DND-41 (cell line): ENCODE data around the gene EPHA8.

Experiments
- ATAC-seq: fragments of 200-7000 bp; cut with Tn5 transposase; 3 replicates; pipeline ENCODE4 v1.9.1; 2021; ENCODE audit warnings: low read depth; ENCODE audit not compliant: insufficient read depth
- DNase-seq: peaks from one replicate; pipeline ENCODE4 v3.0.0-alpha.2; 2020
- H2AFZ ChIP-seq: 2 replicates; pipeline ENCODE4 v1.6.0; 2012; ENCODE audit warnings: low read depth, low read length
- H3K27ac ChIP-seq: 2 replicates; pipeline ENCODE4 v1.5.1; 2012; ENCODE audit warnings: low read length, inconsistent platforms
- H3K27me3 ChIP-seq: fragments of 200-600 bp; sonication (generic); 2 replicates; pipeline ENCODE4 v1.6.0; 2012; ENCODE audit warnings: low read length, mild to moderate bottlenecking, inconsistent platforms; ENCODE audit not compliant: insufficient read depth, poor library complexity
- H3K36me3 ChIP-seq: 2 replicates; pipeline ENCODE4 v1.5.1; 2012; ENCODE audit warnings: low read length, inconsistent platforms; ENCODE audit not compliant: insufficient read depth
- H3K4me1 ChIP-seq: 2 replicates; pipeline ENCODE4 v1.5.1; 2012; ENCODE audit warnings: mild to moderate bottlenecking, low read length; ENCODE audit not compliant: insufficient read depth
- H3K4me2 ChIP-seq: 2 replicates; pipeline ENCODE4 v1.6.0; 2012; ENCODE audit warnings: mild to moderate bottlenecking, moderate library complexity, low read length, inconsistent platforms; ENCODE audit not compliant: insufficient read depth
- H3K4me3 ChIP-seq, 2 experiments: fragments of 200-600 bp in 1 of 2; shearing (Covaris generic) in 1 of 2; 2 replicates each; pipeline ENCODE4 v1.5.1; 2012 to 2016; ENCODE audit warnings: inconsistent platforms in 2 of 2, low read length in 2 of 2, mild to moderate bottlenecking in 2 of 2, low read depth in 1 of 2, moderate library complexity in 1 of 2
- H3K79me2 ChIP-seq: 2 replicates; pipeline ENCODE4 v1.6.0; 2012; ENCODE audit warnings: low read length, inconsistent platforms; ENCODE audit not compliant: insufficient read depth
- H3K9ac ChIP-seq: 2 replicates; pipeline ENCODE4 v1.6.0; 2012; ENCODE audit warnings: low read depth, mild to moderate bottlenecking, inconsistent platforms, low read length, moderate library complexity
- H3K9me3 ChIP-seq: 2 replicates; pipeline ENCODE4 v1.5.1; 2012; ENCODE audit warnings: low read length, moderate library complexity, mild to moderate bottlenecking, inconsistent platforms; ENCODE audit not compliant: insufficient read depth, severe bottlenecking
- H4K20me1 ChIP-seq: 2 replicates; pipeline ENCODE4 v1.6.0; 2012; ENCODE audit warnings: low read length; ENCODE audit not compliant: insufficient read depth
- EZH2 ChIP-seq: IDR thresholded peaks from 3 replicates; pipeline ENCODE4 v1.6.1; 2012; ENCODE audit warnings: borderline replicate concordance, low read depth, mild to moderate bottlenecking, moderate library complexity, low read length, inconsistent platforms; ENCODE audit not compliant: severe bottlenecking
- TF ChIP-seq, protein P1 (sequence below): IDR thresholded peaks from 2 replicates; pipeline ENCODE4 v1.5.1; 2012; ENCODE audit warnings: borderline replicate concordance, low read length, moderate library complexity, mild to moderate bottlenecking; ENCODE audit not compliant: poor library complexity, severe bottlenecking; ENCODE audit errors: extremely low read depth

Gene EPHA8

DNA sequence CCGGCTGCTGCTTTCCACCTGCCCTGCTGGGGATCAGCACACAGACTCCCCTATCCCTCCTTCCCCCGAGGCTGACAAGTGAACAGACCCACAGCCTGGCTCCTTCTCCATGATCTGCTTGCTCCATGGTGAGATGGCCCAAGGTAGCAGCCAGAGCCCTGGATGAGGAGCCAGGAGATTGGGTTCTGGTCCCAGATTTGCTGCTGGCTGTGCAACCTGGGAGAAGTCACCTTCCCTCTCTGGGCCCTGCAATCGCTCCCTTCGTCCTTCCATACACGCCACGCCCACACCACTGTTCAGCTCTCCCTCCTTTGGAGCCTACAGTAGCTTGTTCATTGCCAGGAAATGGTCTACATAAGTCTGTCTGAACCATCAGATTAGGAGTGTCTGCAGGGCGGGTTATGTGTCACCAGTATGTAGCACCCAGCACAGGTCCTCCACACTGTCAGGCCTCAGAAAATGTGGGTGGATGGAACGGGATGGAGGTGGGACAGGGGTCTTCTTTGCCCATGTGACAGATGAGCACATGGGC, 9.2 kb upstream of the EPHA8 start:
- H3K79me2 ChIP-seq: no peaks in the 10 kb centered on the region

DNA sequence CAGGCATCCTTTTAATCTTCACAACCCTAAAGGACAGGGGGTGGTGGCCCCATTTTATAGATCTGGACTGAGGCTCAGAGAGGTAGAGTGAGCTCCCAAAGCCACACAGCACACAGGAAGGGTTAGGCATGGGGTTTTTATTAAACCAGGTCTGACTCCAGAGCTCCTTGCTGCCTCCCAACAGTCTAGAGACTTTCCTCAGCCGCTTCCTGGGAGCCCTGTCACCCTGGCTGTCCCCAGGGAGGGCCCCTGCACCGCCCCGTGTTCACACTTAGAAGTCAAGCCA, 8.0 kb upstream of the EPHA8 start:
- Histone ChIP-seq H3K9me3 (no peaks in the 10 kb centered on the region), H4K20me1 (peaks cover 6% of the 10 kb centered on the region), H3K27me3 (peaks cover 35% of the 10 kb centered on the region), H2AFZ (no peak overlapping the region), H3K4me1 (no peaks in the 10 kb centered on the region), H3K27ac (no peak overlapping the region), H3K4me2 (no peak overlapping the region), H3K4me3 (no peak overlapping the region), H3K9ac (no peak overlapping the region), H3K79me2 (no peaks in the 10 kb centered on the region), H3K36me3 (no peaks in the 10 kb centered on the region)
- ATAC-seq (no peak), DNase-seq (no peak)
- TF ChIP-seq, protein P1, sequence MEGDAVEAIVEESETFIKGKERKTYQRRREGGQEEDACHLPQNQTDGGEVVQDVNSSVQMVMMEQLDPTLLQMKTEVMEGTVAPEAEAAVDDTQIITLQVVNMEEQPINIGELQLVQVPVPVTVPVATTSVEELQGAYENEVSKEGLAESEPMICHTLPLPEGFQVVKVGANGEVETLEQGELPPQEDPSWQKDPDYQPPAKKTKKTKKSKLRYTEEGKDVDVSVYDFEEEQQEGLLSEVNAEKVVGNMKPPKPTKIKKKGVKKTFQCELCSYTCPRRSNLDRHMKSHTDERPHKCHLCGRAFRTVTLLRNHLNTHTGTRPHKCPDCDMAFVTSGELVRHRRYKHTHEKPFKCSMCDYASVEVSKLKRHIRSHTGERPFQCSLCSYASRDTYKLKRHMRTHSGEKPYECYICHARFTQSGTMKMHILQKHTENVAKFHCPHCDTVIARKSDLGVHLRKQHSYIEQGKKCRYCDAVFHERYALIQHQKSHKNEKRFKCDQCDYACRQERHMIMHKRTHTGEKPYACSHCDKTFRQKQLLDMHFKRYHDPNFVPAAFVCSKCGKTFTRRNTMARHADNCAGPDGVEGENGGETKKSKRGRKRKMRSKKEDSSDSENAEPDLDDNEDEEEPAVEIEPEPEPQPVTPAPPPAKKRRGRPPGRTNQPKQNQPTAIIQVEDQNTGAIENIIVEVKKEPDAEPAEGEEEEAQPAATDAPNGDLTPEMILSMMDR: no peak
- TF ChIP-seq EZH2: no peak

More for the DNA sequence above, 9.2 kb upstream of the EPHA8 start:
- Histone ChIP-seq H4K20me1 (peaks cover 6% of the 10 kb centered on the region), H3K9me3 (no peaks in the 10 kb centered on the region), H3K27ac (no peak overlapping the region), H3K4me3 (no peak overlapping the region), H3K4me2 (no peak overlapping the region), H3K27me3 (peaks cover 23% of the 10 kb centered on the region), H3K36me3 (no peaks in the 10 kb centered on the region), H2AFZ (no peak overlapping the region), H3K9ac (no peak overlapping the region), H3K4me1 (no peaks in the 10 kb centered on the region)
- ATAC-seq (no peak), DNase-seq (no peak)
- TF ChIP-seq EZH2: no peak
- TF ChIP-seq, protein P1: no peak

DNA sequence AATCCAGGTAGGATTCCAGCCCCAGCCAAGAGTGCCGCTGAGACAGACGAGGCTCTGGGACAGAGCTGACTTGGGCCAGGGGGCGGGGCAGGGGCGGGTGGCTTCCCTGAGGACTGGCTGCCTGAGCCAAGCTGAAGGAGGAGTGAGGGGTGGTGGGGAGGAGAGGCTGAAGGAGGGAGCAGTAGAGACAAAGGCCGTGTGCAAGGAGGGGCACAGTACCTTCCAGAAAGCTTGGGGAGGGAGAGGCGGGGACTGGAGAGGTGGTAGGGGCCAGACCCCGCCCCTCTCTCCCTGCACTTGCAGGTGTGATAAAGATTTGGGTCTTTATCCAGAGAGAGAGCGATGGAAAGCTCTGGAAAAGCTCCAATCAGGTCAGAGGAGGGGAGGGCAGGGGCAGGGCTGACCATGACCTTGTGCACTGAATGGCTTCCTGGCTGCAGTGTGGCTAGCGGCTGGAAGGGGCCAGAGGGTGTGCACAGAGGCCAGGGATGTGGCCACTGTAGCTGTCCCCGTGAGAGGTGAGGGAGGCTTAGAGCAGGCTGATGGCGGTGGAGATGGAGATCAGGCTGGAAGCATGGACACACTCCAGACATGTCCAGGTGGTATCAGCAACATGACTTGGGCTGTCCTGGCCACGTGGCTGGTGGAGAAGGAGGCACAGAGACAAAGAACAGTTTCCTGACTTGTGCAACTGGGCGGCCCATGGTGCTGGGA, 6.7 kb upstream of the EPHA8 start:
- DNase-seq (no peak), ATAC-seq (no peak)
- Histone ChIP-seq H3K79me2 (no peaks in the 10 kb centered on the region), H3K4me3 (no peak overlapping the region), H3K4me2 (no peak overlapping the region), H3K27ac (no peak overlapping the region), H3K9me3 (no peaks in the 10 kb centered on the region), H2AFZ (no peak overlapping the region), H4K20me1 (peaks cover 6% of the 10 kb centered on the region), H3K27me3 (peaks cover 40% of the 10 kb centered on the region), H3K9ac (no peak overlapping the region), H3K36me3 (no peaks in the 10 kb centered on the region), H3K4me1 (no peaks in the 10 kb centered on the region)
- no peak for TF ChIP-seq EZH2
- TF ChIP-seq, protein P1: no peak
